HG03457 (cell line): ENCODE measurements around the gene SLC32A1.

Source experiments
- ATAC-seq: cut with Tn5 transposase; IDR thresholded peaks from one replicate; pipeline ENCODE4 v1.9.1; 2021; ENCODE audit warnings: moderate number of reproducible peaks; ENCODE audit not compliant: unreplicated experiment

SLC32A1 gene, protein sequence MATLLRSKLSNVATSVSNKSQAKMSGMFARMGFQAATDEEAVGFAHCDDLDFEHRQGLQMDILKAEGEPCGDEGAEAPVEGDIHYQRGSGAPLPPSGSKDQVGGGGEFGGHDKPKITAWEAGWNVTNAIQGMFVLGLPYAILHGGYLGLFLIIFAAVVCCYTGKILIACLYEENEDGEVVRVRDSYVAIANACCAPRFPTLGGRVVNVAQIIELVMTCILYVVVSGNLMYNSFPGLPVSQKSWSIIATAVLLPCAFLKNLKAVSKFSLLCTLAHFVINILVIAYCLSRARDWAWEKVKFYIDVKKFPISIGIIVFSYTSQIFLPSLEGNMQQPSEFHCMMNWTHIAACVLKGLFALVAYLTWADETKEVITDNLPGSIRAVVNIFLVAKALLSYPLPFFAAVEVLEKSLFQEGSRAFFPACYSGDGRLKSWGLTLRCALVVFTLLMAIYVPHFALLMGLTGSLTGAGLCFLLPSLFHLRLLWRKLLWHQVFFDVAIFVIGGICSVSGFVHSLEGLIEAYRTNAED

DNA sequence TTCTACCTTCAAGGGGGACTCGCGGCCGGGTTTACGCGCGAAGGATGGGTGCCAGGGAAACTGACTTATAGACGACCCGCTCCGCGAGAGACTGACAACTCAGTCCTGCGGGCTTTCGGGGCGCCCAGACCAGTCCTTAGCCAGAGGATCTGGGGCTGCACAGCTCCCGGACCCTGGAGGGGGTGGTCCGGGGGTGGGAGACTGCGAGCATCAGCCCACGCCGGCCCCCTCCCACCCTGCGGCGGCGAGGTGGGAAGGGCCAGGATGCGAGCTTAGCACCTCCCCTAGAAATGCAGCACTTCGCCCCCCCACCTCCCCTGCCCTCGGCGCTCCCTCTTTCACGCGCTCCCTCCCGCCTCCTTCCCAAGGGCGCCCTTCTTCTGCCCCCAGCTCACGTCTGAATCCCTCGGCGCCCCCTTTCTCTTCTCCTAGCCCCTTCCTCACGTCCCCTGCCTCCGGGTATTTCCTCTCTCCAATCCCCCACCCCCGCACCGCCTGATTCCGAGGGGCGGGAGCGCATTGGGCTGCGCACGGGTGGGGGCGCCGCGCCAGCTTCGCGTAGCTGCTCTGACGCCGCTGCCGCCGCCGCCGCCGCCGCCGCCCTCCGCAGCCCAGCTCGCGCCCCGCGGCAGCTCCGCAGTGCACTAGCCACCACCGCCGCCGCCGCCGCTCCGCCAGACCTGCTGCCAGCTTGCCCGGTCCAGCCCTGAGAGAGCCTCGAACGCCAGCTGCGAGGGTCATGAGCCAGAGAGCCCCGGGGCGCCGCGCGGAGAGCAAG, at the start of gene SLC32A1:
Gene SLC32A1 (plus strand): TSS at position 639 of the 778 bp plus-strand sequence. CDS start 239 bp downstream, outside the sequence.
- no peak for ATAC-seq

- ATAC-seq: no peak
Measured at GRCh38 chr20:38674765-38675133, 49.5 kb upstream of the SLC32A1 start.

GRCh38 chr20:38676576-38676975, 47.7 kb upstream of the SLC32A1 start:
- ATAC-seq: no peak

GRCh38 chr20:38680500-38681306, 43.6 kb upstream of the SLC32A1 start:
- ATAC-seq: no peak

DNA sequence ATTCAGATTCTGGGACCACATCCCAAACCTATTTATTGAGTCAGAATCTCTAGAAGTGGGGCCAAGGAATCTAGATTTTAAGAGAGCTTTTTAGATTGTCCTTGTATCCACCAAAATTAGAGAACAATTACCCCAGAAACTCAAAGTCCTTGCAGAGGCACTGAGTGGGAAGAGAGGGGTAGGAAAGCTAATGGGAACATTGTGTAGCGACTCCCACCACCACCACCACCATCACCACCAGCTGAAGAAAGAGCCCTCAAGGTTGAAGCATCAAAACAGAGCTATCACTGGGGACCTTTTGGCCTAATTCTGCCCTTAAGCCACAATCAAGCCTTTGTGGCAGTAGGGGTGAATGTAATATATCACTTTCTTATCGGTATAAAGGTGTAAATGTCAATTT, 39.0 kb upstream of the SLC32A1 start:
- ATAC-seq: no peak

GRCh38 chr20:38685853-38686473, 38.3 kb upstream of the SLC32A1 start:
- ATAC-seq: no peak

DNA sequence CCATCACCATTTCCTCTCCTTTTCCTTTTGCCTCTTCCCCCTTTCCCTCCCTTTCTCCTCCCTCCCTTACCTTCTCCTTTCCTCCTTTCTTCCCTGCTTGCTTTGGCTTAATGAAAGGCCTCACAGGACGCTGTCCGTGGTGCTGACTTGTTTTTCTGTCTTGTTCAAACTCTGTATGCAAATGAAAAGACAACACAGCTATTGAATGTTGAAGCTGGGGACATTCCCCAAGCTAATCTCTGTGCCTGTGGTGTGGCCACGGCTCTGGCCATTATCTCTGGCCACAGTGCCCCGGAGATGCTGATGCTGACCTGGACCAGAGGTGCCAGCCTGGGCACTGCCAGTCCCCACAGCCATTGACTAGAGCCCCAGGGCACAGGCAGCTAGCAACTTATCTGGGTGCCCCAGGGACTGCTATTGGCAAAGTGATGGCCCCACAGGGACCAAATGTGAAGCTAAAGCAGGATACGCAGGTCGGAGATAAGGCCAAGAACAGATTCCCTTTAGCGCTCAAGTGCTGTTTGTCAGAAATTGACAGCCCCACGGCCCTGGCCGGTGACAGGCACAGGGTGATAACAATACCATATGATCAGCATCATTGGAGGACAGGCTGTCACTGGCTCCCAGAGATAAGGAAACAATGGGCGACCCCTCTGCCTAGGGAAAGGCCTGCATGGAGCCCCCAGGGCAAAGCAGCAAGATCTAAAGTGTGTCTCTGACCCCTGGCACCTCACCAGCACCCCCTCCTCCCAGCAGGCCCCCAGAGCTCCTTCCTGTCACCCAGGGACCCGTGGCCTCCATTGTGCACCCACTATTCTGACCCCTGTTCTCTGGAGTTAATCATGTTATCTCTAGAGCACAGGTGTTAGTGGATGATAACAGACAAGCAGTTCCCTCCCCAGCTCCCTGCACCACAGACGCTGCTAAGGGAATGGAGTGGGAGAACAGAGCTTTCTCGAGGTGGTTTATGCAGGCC, 31.6 kb upstream of the SLC32A1 start:
- no peak for ATAC-seq

DNA sequence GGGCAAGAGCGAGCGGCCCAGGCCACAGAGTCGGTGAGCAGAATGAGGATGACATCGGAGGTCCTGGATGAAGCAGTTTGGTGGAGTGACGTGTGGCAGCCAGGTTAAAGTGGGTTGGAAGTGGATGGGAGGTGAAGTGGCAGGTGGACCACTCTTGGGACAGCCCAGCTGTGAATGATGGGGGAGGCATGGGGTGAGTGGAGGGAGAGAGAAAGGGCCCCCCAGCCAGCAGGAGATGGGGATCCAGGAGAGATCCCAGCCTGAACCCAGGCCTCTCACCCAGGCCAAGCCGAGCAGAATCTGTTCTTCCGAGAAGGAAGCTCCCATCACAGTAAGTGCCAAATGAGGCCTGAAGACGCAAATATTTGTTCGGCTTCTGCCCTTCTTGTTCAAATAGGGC, 27.0 kb upstream of the SLC32A1 start:
- no peak for ATAC-seq

DNA sequence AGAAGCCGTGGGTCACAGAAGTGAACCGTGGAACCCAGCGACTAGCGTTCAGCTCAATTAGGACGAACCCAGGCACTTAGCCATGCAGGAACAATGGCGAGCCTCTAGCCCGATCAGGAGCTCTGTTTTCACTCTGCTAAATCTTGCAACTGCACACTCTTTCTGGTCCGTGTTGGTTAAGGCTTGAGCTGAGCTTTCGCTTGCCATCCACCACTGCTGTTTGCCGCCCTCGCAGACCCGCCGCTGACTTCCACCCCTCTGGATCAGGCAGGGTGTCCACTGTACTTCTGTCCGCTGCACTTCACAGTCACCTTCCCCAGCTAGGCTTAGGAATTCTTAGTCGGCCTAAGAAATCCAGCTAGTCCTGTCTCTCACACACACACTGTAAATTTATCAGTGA, 25.7 kb upstream of the SLC32A1 start:
- ATAC-seq: no peak

GRCh38 chr20:38700141-38700540, 24.1 kb upstream of the SLC32A1 start:
- ATAC-seq: no peak

DNA sequence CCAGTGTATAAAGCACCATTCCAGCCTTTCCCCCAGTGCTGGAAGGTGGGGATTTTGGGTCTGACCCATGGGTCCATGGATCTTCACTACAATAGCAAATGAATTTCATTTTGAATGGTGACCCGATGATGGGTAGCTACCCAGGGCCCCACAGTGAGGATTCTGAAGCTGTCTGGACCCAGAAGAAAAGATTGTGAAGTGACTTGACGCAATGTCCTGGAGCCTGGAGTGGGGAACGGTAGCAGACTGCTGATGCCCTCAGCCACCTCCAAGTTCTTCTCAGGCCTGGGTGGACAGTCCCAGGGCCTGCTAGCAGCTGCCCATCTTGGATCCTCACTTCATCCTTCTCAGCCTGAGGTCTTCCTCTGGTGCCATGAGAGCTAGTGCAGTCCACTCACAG, 23.4 kb upstream of the SLC32A1 start:
- ATAC-seq: no peak

- no peak for ATAC-seq
Measured at GRCh38 chr20:38703526-38703925, 20.8 kb upstream of the SLC32A1 start.

DNA sequence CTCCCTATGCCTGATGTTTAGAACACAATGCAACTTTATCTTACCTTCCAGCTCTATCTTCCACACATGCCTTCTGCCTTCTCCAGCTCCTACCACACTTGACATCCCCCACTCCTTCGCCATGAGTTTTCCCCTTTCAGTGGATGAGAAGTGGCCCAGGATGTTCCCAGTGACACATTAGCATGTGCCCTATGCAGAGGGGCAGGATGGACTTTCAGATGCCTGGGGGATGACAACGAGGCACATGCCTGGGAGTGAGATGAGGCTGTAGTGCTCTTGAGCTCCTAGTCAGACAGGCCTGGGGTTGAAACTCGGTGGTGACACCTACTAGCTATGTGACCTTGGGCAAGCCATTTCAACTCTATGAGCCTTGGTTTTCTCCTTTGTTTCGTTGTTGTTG, 20.1 kb upstream of the SLC32A1 start:
- no peak for ATAC-seq

DNA sequence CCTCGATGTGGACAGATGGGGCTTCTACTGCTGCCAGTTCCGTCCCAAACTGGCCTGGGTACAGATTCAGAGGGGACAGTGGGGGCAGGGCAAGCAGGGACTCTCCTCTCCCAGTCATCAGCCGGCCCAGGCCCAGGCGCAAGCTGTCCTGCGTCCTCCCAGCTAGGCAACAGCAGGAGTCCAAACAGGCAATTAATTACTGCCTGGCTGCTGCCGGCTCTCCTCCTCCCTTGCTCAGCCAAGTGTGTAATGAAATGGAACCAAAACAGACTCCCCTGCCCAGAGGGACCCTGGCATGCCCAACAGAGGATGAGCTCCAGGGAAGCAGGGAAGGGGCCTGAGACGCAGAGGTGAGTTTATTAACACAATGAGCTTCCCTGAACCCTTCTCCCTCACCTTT, 17.8 kb upstream of the SLC32A1 start:
- no peak for ATAC-seq

GRCh38 chr20:38714308-38714707, 10.0 kb upstream of the SLC32A1 start:
- ATAC-seq: no peak

DNA sequence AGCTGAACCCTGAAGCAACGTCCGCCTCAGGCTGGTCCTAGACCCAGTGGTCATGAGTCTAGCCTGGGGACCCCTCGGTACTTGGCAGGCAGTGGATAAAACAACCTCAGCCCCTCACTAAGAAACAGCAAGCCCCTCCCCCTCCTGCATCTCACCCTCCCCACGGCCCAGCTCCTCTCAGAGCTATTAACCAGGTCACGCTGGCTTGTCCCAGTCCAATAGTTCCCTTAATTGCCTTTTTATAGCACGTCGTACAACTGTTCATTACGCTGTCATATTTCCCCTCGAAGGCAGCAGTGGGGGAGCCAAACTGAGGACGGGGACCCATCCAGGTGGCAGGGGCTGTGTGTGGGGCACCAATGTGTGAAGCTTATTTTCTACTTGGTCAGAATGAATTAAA, 8.6 kb upstream of the SLC32A1 start:
- no peak for ATAC-seq

GRCh38 chr20:38722683-38723016, 1.6 kb upstream of the SLC32A1 start:
- no peak for ATAC-seq

DNA sequence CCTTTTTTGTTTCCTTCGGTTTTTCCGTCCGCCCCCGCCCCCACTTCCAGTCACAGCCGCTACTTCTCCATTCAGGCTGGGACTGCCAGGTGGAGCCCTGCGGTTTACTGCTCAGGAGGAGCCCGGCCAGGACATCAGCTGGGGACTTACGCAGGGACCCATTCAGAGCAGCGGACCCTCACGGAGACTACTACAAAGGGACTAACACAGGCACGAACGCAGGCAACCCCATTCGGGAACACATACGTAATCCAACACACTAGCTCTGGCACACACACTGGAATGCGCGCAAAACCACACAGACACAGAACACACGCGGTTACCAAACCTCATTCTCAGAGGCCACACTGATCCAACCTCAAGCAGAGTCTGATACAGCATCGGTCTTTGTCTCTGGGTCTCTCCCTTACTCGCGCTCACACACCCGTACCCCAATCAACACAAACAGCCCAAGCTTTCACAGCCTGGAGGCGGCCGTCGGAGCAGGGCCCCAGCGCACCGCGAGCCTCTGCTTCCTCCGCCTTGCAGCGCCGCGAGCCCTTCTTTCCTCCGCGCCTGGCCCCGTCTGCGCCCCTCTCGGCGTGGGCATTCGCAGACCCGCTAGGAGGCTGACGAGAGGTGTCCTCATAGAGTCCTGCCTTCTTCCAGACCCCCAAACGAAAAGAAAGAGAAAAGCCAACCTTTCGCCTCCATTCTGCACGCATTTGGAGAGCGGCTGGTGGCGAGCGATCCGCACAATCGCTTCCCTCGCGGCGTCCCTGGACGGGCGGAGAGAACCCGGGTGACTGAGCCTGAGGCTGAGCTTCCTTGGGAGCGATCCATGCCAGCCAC, 1.1 kb upstream of the SLC32A1 start:
- no peak for ATAC-seq

- no peak for ATAC-seq
Measured at GRCh38 chr20:38724626-38725147, 401 bp downstream of the SLC32A1 start.
